NCI-H82 treated with DMSO at 0.1 percent for 48 hours (cell line): ENCODE measurements around the gene OCIAD2.
"Not testable (repeated sequence)": the region's sequence is repeated elsewhere in the genome, so short reads cannot be mapped to it uniquely, and the experiment has no call there.

ENCODE experiments used
- DNase-seq: peaks from one replicate; lab custom pipeline; 2025; ENCODE audit not compliant: unreplicated experiment; lab: John Stamatoyannopoulos, UW

OCIAD2 gene, protein sequence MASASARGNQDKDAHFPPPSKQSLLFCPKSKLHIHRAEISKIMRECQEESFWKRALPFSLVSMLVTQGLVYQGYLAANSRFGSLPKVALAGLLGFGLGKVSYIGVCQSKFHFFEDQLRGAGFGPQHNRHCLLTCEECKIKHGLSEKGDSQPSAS

GRCh38 chr4:48906206-48907173 lies at the start of gene OCIAD2:
Gene OCIAD2 (minus strand): TSS chr4:48906774. CDS start chr4:48904549, 2,225 bp downstream.
- DNase-seq, result peak; percentile 75

GRCh38 chr4:48954314-48954713 lies 47.7 kb upstream of the OCIAD2 start:
- no peak for DNase-seq

DNA sequence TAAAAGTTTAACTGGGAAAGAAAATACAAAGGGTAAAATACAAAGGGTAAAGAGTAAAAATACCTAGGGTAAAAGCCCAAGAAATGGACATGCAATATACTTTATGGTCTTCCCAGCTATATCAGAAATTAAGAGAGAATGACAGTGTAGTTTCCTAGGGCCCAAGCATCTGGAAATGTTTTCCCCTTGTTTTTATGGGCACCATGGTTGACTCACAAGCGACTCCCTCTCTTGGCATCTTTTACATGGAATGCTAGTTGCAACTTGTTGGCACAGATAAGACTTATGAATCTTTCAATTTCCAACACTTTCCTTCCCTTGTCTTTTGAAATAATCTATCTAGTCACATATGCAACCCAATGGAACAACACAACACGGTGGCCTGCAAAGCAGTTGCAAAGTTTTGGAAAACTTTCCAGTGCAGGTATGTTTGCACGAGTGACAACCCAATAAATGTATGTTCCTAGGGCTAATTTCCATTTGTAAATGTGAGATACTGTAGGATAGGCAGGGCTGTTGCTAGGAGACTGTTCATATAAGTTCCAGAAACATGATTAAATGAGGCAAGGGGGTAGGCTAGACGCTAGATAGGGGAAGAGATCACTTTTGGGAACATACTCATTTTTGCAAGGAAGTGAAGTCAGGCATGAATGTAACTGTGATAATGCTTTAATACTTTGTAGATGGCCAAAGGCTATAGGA lies 43.1 kb upstream of the OCIAD2 start:
- no peak for DNase-seq

DNA sequence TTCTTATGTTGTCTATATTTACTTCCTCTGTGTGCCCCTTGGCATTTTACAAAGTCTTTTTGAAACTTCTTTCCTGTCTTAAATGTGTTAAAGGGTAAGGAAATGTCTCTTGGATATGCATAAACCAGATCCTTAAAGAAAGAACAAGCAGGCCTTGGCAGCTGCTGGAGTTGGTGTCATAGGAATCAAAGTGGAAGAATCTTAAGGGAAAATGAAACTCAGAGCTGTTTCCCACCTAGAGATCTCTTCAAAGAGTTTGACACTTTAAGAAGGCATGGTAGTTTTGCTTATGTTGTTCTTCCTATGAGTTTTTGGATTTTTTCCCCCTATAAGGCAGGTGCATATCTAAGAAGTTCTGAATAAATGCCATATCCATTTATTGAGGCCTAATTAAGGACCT lies 42.5 kb upstream of the OCIAD2 start:
- DNase-seq, result no peak

DNA sequence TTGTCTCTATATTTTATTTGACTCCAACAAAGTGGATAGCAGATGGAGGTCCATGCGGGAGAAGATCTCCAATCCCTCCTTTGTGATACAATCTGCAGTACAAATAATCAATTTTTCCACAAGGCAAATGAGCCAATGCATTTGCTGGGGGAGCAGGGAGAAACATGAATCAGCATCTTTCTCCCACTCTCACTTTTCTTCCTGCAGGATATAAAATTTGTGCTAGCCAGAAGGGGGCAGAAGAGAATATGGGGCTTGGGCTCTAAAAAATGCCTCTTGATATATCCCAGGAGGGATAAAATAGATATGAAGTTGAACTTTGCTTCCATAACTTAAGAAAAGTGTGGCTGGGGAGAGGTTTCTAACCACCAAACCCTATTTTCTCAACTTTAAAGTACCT lies 41.2 kb upstream of the OCIAD2 start:
- no peak for DNase-seq

GRCh38 chr4:48945981-48946380 lies 39.4 kb upstream of the OCIAD2 start:
- DNase-seq, result no peak

GRCh38 chr4:48944756-48945241 lies 38.2 kb upstream of the OCIAD2 start:
- DNase-seq, result no peak

DNA sequence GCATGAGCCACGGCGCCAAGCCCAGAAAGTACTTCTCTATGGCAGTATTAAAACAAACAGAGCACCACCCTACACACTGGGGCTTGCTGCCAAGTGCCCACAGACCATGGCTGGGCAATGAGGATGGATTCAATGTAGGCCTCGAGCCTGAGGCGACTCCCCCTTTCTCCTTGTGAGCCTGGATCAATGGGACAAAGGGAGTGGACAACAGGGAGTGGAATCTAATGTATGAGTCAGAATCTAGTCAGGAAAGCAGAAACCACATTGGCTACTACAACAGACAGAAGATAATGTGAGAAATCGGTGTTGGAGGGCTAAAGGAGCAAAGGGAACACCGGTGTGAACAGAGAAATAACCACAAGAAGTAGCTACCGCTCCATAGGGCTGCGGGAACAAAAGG lies 37.7 kb upstream of the OCIAD2 start:
- DNase-seq, result no peak

- DNase-seq, result no peak
Measured at GRCh38 chr4:48943387-48943786, 36.8 kb upstream of the OCIAD2 start.

DNA sequence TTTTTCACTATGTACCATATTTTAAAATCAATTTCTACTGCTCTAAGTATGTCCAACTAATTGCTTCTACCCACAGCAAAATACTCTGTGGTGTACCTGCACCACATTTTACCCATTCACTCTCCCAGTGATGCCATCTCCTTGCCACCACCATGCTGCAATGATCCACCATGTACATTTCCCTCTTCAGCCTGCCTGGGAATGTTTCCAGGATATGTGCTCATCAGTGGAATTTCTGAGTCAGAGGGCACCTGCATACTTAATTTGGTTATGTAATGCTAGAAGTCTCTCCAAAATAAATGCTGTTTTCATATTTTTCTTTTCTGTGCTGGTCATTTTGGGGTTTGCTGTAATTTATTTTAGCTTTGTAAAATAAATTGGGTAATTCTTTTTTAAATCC lies 33.2 kb upstream of the OCIAD2 start:
- DNase-seq, result no peak

- DNase-seq, result no peak
Measured at GRCh38 chr4:48938831-48939230, 32.3 kb upstream of the OCIAD2 start.

DNA sequence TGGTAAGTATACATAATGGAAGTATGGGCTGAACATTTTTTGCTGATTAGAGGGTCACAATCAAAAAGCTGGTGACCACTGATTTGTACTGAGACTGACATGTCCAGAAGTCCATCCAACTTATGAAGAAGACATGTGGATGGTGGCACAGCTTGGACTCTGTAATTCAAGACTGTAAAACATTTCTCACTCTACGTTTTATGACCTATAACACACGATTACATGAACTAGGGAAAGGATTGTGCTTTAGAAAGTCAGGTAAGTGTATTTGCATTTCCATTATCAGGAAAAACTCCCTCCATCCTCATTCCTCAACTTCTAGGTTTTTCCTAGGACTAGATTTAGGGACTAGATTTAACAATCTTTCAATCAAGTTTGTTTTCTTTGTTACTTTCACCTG lies 30.5 kb upstream of the OCIAD2 start:
- DNase-seq, result no peak

DNA sequence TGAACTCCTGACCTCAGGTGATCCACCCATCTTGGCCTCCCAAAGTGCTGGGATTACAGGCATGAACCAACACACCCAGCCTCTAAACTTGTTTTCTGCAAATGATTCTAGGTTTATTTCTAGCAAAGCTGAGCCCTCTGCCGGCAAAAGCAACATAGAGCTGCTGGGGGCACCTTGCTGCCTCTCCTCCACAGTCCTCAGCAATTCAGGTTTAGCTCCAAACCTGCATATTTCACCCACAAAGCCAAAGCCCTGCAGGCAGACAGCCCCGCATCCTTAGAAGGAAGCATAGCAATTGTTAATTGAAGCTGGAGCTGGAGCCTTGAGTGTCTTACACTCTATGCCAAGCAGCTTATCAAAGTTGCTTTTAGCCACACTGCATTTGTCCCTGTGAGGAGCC lies 24.9 kb upstream of the OCIAD2 start:
- DNase-seq, result no peak

GRCh38 chr4:48930654-48931053 lies 24.1 kb upstream of the OCIAD2 start:
- no peak for DNase-seq

DNA sequence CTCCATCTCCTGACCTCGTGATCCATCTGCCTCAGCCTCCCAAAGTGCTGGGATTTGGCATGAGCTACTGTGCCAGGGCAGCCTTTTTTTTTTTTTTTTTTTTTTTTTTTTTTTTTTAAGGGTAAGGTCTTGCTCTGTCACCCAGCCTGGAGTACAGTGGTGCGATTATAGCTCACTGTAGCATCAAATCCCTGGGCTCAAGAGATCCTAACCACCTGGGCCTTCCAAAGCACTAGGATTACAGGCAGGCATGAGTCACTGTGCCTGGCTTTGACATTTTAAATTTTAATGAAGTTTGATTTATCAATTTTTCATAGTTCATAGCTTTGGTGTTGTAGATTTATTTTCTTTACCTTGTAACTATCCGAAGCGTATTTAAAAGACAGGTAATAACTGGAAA lies 17.8 kb upstream of the OCIAD2 start:
- DNase-seq, result no peak

DNA sequence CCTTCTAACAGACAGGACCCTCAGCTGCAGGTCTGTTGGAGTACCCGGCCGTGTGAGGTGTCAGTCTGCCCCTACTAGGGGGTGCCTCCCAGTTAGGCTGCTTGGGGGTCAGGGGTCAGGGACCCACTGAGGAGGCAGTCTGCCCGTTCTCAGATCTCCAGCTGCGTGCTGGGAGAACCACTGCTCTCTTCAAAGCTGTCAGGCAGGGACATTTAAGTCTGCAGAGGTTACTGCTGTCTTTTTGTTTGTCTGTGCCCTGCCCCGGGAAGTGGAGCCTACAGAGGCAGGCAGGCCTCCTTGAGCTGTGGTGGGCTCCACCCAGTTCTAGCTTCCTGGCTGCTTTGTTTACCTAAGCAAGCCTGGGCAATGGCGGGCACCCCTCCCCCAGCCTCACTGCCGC lies 16.5 kb upstream of the OCIAD2 start:
- DNase-seq, result not testable (repeated sequence)

DNA sequence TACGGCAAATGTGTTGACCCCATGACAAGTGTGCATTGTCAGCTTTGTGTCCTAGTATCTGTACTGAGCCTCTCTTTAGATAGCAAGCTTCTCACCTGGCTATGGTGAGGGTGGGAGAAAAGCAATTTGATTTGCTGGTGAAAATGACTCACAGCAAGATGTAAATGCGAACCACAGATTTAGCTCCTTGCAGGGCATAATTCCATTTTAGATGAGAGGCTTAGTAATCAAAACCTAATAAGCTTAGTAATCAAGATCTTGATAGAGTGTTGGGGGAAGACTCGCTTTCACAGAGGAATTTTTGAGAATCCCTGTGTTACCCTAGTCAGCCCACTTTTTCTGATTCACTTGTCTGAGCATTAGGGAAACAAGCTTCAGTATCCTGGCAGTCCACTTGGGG lies 7.7 kb upstream of the OCIAD2 start:
- no peak for DNase-seq

DNA sequence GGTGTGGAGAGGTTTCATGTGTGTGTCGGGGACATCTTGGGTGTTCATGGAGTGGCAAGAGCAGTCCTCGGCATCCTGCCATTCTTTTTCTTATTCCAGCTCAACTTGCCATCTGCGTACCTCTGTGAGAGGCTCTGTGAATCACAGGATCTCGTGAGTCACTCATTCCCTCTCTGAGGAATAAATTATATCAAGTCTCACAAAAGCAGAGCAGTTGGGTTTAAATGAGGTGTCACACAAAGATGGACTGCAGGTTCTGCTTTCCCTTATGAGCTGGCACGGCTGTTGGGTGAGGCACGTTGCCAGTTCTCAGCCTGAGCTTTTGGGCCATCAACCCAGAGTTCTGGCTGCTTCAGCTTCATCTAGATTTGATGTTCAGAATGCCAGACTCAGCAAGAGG lies 6.8 kb upstream of the OCIAD2 start:
- DNase-seq, result no peak

- DNase-seq, result no peak
Measured at GRCh38 chr4:48912349-48912748, 5.8 kb upstream of the OCIAD2 start.

DNA sequence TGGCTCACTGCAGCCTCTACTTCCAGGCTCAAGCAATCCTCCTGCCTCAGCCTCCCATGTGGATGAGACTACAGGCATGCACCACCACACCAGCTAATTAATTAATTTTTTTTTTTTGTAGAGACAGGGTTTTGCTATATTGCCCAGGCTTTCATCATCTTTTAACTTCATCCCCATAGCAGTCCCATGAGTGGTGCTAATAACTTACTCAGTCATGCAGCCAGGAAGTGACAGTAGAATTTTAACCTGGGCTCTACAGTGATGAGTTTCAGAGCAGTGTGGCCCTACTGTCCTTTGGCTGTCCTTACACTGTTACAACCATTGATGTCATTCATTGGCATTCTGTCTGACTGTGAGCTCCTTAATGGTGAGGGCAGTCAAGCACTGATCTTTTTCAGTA lies 3.9 kb upstream of the OCIAD2 start:
- no peak for DNase-seq

DNA sequence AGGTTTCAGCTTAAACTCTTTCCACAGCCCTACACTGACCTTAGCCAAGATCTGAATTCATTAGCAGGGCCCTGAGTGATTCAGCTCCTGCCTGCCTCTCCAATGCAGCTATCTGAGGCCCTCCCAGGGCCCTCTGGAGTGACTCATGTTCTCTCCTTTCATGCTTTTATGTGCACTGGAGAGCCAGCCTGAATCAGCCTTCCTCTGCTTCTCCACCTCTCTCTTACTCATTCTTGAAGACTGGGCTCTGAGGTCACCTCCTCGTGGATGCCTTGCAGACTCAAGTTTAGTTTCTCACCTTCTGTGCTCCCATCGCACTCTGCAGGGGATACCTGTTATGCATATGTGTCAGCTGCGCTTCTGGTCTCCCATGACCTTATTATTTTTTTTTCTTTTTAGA lies 3.1 kb upstream of the OCIAD2 start:
- no peak for DNase-seq

- DNase-seq, result no peak
Measured at GRCh38 chr4:48908687-48909086, 2.1 kb upstream of the OCIAD2 start.
